Mesothelial cell of epicardium (in vitro differentiated cells): ENCODE measurements around the gene RTEL1. TPM values are rescaled to one million over a fixed set of nuclear protein-coding genes. Genes with fewer than 3 reads are reported as not detected.

Source experiments
- DNase-seq, 2 experiments: peaks; one replicate each; pipeline ENCODE4 v3.0.0; 2021; ENCODE audit warnings: low spot score in 2 of 2; ENCODE audit not compliant: unreplicated experiment in 2 of 2
- H3K27ac Mint-ChIP-seq: 2 replicates; pipeline ENCODE4 v1.8.0; 2021; ENCODE audit warnings: mixed read lengths
- H3K27me3 Mint-ChIP-seq: 2 replicates; pipeline ENCODE4 v1.8.0; 2021; ENCODE audit warnings: low read depth, mixed read lengths
- H3K36me3 Mint-ChIP-seq: 2 replicates; pipeline ENCODE4 v1.8.0; 2021; ENCODE audit warnings: mixed read lengths
- H3K4me1 Mint-ChIP-seq: 2 replicates; pipeline ENCODE4 v1.8.0; 2021; ENCODE audit warnings: mixed read lengths
- H3K4me3 Mint-ChIP-seq: 2 replicates; pipeline ENCODE4 v1.8.0; 2021; ENCODE audit warnings: mild to moderate bottlenecking, moderate library complexity, mixed read lengths
- H3K9me3 Mint-ChIP-seq: 2 replicates; pipeline ENCODE4 v1.8.0; 2021; ENCODE audit warnings: mixed read lengths
- total RNA-seq: library from RNA; stranded (reverse); gene quantifications from 3 replicates; pipeline ENCODE4 v1.2.1, GENCODE V29; 2021
- TF ChIP-seq, protein P1 (sequence below): fragments of 200-600 bp; sonication (generic); IDR thresholded peaks from one replicate; pipeline ENCODE4 v1.5.0; 2021; ENCODE audit warnings: antibody characterized with exemption; ENCODE audit not compliant: unreplicated experiment

RTEL1 gene
- total RNA-seq, 1 donor from 2014 or later, result 38.7 TPM

GRCh38 chr20:63708301-63709148, 50.4 kb downstream of the RTEL1 start:
- TF ChIP-seq, protein P1, sequence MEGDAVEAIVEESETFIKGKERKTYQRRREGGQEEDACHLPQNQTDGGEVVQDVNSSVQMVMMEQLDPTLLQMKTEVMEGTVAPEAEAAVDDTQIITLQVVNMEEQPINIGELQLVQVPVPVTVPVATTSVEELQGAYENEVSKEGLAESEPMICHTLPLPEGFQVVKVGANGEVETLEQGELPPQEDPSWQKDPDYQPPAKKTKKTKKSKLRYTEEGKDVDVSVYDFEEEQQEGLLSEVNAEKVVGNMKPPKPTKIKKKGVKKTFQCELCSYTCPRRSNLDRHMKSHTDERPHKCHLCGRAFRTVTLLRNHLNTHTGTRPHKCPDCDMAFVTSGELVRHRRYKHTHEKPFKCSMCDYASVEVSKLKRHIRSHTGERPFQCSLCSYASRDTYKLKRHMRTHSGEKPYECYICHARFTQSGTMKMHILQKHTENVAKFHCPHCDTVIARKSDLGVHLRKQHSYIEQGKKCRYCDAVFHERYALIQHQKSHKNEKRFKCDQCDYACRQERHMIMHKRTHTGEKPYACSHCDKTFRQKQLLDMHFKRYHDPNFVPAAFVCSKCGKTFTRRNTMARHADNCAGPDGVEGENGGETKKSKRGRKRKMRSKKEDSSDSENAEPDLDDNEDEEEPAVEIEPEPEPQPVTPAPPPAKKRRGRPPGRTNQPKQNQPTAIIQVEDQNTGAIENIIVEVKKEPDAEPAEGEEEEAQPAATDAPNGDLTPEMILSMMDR, result no peak

DNA sequence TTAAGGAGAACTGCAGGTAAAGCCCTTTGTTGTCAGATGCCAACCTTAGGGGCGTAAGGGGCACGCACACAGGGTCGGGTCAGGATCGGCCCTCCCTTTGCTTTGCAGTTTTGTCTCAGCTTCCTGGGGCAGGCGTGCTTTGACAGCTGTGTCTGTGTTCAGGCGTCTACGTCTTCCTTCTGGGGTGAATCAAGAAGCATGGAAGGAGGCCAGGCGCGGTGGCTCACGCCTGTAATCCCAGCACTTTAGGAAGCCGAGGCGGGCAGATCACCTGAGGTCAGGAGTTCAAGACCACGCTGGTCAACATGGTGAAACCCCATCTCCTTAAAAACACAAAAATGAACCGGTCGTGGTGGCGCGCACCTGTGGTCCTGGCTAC, 51.0 kb downstream of the RTEL1 start:
- TF ChIP-seq, protein P1, result no peak
- no peak for DNase-seq
- peaks cover 6% of the 10 kb centered on the region for H3K9me3 Mint-ChIP-seq
- peaks cover 15% of the 10 kb centered on the region for H3K4me1 Mint-ChIP-seq
- H3K4me3 Mint-ChIP-seq, result peak overlapping the region; percentile 78
- H3K36me3 Mint-ChIP-seq, result peaks cover 40% of the 10 kb centered on the region
- no peak overlapping the region for H3K27ac Mint-ChIP-seq
- H3K27me3 Mint-ChIP-seq, result no peaks in the 10 kb centered on the region

More at GRCh38 chr20:63708301-63709148, 50.4 kb downstream of the RTEL1 start:
- peak overlapping the region; percentile 78 for H3K4me3 Mint-ChIP-seq
- peaks cover 15% of the 10 kb centered on the region for H3K4me1 Mint-ChIP-seq
- peak overlapping the region; percentile 84 for H3K27ac Mint-ChIP-seq
- peak in 1 of 2 experiments; percentile 27 for DNase-seq
- no peaks in the 10 kb centered on the region for H3K27me3 Mint-ChIP-seq
- peaks cover 37% of the 10 kb centered on the region for H3K36me3 Mint-ChIP-seq
- H3K9me3 Mint-ChIP-seq, result peaks cover 6% of the 10 kb centered on the region

DNA sequence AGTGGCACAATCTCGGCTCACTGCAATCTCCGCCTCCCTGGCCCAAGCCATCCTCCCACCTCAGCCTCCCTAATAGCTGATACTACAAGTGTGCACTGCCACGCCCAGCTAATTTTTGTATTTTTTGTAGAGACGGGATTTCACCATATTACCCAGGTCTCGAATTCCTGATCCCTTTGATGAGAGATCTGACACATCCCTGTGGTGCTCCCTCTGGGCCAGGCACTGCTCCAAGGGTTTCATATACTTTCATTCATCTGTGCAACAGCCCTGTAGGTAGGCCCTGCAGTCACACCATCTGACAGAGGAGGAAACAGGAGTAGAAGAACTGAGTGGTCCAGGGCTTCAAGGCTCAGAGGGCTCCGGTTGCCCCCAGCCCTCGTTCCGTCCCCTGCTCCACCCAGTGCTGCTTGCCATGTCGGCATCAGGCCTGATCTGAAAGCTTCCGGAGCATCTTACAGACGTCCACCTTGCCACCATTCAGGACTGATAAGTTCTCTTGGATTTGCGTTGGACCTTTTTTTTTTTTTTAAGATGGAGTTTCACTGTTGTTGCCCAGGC, 53.1 kb downstream of the RTEL1 start:
- Mint-ChIP-seq H3K27me3 (no peaks in the 10 kb centered on the region), H3K4me3 (peak overlapping the region; percentile 55), H3K36me3 (peaks cover 49% of the 10 kb centered on the region), H3K9me3 (peaks cover 15% of the 10 kb centered on the region), H3K4me1 (peaks cover 15% of the 10 kb centered on the region), H3K27ac (no peak overlapping the region)
- TF ChIP-seq, protein P1, result no peak
- no peak for DNase-seq

DNA sequence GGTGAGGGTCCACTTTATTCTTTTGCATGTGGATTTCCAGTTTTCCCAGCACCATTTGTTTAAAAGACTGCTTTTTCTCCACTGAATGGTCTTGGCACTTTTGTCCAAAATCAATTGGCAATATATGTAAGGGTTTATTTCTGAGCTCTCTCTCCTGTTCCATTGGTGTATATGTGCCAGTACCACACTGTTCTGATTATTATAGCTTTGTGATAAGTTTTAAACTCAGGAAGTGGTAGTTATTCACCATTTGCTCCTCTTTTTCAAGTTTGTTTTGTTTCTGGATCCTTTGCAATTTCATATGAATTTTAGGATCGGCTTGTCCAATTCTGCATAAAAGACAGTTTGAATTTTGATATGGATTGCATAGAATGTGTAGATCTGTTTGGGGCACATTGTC, 54.1 kb downstream of the RTEL1 start:
- peaks cover 54% of the 10 kb centered on the region for H3K36me3 Mint-ChIP-seq
- peaks cover 8% of the 10 kb centered on the region for H3K4me1 Mint-ChIP-seq
- DNase-seq, result no peak
- no peak overlapping the region for H3K4me3 Mint-ChIP-seq
- H3K27me3 Mint-ChIP-seq, result no peaks in the 10 kb centered on the region
- H3K27ac Mint-ChIP-seq, result no peak overlapping the region
- TF ChIP-seq, protein P1, result no peak
- H3K9me3 Mint-ChIP-seq, result peaks cover 21% of the 10 kb centered on the region

GRCh38 chr20:63714858-63715257, 56.7 kb downstream of the RTEL1 start:
- Mint-ChIP-seq H3K27me3 (no peaks in the 10 kb centered on the region), H3K36me3 (peaks cover 69% of the 10 kb centered on the region), H3K27ac (no peak overlapping the region), H3K4me3 (no peak overlapping the region), H3K4me1 (peaks cover 2% of the 10 kb centered on the region), H3K9me3 (peaks cover 35% of the 10 kb centered on the region)
- no peak for DNase-seq
- TF ChIP-seq, protein P1, result no peak
